Activated T-cell treated with anti-CD3 and anti-CD28 coated beads for 24 hours (primary cell): ENCODE data around the gene ARX.

ENCODE experiments used
- DNase-seq: peaks from one replicate; pipeline ENCODE4 v3.0.0-alpha.2; 2020; ENCODE audit warnings: low read depth

The ARX gene

GRCh38 chrX:25015486-25016360, at the start of gene ARX:
Gene ARX, minus strand, starts transcription at chrX:25015965. Its CDS starts 228 bp downstream, at chrX:25015737.
- no peak for DNase-seq

GRCh38 chrX:25059273-25059672, 43.5 kb upstream of the ARX start:
- DNase-seq, result no peak

- DNase-seq, result no peak
Observed at GRCh38 chrX:25052798-25053534, 37.2 kb upstream of the ARX start.

DNA sequence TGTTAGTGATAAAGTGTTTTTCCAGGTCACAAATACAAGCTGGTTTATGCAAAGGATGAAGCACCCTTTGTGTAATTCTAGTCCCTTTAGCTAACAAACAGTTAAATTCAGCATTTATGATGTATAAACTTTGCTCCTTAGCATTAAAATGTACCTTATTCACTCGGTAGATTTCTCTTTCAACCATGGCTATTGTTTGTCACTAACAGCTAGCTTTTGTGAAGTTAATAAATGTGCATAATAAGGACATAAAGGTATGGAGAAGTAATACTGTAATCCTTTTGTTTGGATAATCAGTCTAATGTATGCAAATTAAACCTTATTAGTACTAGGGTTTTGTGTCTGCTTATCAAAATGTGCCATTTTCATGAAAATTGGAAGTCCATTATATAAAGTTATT, 34.2 kb upstream of the ARX start:
- DNase-seq, result no peak

DNA sequence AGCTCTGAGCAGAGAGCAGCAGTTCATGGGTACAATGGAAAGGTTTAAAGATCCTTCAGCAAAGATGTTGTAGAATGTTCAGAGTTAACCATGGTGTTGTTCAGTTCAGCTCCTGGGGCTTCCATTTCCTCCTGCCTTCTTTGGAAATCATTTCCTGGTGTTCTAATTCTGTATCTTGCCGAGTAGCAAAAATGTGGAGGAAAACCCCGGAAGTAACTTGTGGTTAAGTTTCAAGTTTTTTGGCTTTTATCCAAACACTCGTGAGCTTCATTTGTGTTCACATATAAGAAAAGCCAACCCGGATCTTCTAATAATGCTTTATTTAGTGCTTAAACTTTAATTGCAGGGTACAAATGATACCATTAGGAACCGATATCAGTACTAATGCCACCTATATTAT, 33.6 kb upstream of the ARX start:
- no peak for DNase-seq

DNA sequence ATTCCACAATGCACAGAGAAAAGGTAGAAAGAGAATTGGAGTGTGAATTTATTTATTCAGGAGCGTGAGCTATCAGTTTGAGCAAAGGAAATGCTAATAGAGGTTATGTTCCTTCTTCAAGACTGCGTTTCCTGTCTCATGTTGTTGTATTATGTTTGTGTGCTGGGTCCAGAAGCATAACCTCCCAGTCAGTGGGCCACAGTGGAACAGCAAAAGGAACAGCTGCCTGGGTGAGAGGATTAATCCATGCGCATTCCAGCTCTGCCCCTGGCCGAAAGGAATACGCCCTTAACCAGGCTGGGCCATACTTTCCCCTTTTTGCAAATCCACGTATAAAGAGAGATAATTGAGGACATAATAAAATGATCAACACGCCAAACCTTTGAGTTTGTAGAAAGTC, 32.4 kb upstream of the ARX start:
- DNase-seq, result no peak

- DNase-seq, result no peak
Observed at GRCh38 chrX:25043192-25043591, 27.4 kb upstream of the ARX start.

DNA sequence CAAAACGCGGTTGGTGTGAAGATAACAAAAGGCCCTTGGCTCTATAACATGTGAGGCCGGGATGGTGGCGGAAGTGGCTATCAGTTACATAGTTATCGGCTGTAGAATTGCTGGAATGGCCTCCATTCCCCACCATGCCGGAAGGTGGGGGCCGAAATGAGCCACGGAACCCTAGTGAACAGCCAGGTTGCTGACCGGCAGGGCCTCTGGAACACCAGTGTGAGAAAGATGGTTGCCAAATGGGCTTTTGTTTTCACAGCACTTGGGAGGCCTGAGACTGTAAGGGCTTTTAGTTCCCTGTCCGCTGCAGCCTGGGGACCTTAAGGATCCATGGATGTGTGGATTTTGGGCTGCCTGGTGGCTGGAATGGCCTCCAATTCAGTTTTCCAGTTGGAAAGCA, 23.3 kb upstream of the ARX start:
- DNase-seq, result no peak

- DNase-seq, result no peak
Observed at GRCh38 chrX:25034889-25035288, 19.1 kb upstream of the ARX start.

DNA sequence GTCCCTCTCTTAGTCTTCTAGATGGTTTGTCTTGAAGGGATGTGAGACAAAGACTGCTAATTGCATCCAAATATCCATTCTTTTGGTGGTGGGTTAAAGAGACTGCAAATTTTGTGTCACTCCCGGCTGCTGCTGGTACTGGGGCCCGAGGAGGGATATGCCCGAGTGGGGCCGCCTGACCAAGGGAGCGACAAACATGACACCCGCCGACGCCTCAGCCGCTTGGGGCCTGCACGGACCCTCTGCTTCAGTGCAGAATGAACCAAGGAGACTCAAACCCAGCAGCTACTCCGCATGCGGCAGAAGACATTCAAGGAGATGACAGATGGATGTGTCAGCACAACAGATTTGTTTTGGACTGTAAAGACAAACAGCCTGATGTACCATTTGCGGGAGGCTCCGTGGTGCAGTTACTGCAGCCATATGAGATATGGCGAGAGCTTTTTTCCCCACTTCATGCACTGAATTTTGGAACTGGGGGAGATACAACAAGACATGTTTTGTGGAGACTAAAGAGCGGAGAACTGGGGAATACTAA, 13.6 kb upstream of the ARX start:
- DNase-seq, result no peak

DNA sequence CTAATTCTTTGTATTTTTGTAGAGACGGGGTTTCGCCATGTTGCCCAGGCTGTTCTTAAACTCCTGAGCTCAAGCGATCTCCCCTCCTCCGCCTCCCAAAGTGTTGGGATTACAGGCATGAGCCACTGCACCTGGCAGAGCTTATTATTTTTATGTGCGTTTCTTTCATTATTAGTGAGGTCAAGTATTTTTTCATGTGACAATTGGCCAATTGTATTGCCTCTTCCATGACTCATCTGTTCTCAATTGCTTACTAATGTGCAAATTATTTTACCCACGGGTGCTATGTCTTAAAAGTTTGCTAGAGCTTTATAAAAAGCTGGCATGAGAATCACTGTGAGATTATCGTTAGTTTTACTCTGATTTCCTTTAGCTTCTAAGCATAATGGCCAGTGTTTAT, 13.0 kb upstream of the ARX start:
- no peak for DNase-seq

- no peak for DNase-seq
Observed at GRCh38 chrX:25026576-25026975, 10.8 kb upstream of the ARX start.

DNA sequence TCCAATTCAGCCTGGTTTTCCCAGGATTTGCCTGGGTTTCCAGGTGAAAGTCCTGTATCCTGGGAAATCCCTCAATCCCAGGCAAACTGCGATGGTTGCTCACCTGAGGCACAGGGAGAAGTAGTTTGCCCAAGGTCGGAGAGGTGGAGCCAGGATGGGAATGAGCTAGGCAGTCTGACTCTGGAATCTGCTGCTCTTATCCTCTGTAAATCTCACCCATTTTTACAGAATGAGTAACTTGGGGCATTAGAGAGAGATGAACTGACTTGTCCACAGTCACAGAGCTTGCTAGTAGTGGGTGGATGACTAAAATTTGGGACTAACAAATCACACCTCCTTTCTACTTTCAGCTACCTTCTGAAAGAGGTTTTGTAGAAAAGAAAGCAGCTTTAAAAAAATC, 9.8 kb upstream of the ARX start:
- DNase-seq, result no peak

DNA sequence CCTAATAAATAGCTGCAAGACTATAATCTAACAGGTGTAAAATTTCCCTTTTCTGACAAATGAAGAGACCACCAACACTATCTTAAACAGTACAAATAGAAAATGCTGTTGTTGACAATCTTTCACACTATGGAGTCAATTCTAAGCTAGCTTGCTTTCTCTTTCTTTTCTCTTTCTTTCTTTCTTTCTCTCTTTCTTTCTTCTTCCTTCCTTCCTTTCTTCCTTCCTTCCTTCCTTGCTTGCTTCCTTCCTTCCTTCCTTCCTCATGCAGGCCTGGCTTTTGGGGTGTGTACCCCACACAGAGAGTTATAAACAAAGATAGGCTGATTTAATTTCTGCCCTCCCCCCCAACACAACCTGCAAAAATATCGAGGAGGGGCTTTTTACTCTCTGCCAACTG, 8.1 kb upstream of the ARX start:
- DNase-seq, result no peak

- no peak for DNase-seq
Observed at GRCh38 chrX:25022499-25023325, 6.9 kb upstream of the ARX start.

DNA sequence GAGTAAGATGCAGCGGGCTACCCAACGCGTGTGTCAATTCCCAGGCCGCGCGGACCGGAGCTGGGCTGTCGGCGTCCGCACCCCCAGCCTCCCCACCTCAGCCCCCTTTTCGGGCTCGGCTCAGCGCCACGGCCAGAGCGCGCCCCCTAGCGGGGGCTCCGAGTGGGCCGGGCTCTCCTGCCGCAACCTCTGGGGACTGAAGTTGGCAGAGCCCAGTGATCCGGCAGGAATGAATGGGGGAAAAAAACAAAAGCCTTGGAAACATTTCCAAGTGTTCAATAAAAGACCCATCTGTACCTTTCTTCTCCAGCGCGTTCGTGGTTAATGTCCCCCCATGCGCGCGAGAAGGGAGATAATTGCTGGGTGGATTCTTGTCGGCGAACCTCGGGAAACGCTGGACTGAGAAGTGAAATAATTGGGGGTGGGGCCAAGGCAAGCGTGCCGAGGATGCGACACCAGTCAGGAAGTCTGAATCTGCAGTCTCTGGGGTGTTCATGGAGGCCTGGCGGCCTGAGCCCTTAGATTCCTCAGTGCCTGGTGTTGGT, 5.2 kb upstream of the ARX start:
- DNase-seq, result no peak

DNA sequence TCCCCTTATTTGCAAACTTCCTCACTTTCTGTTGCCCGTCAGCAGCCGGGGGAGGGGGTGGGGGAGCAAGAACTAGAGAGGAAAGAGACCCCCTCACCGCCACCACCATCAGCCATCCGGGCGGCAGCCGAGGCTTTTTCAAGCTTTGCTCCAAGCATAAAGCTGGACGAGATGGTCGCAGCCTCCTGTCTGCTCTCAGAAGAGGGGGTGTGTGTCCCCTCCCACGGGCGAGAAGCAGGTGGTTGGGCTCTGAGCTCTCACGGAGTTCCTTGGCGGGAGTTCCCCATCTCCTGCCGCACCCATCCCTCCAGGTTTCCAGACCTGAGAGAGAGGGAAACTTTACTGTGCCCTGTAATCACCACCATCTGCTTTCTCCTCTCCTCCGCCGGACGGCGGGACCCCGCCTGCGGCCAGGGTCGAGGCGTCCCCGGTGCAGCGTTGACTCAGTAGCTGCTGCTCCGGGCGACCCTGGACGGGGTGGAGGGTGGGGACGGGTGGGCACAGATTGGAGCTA, 4.7 kb upstream of the ARX start:
- no peak for DNase-seq

- no peak for DNase-seq
Observed at GRCh38 chrX:25019707-25020390, 4.1 kb upstream of the ARX start.

DNA sequence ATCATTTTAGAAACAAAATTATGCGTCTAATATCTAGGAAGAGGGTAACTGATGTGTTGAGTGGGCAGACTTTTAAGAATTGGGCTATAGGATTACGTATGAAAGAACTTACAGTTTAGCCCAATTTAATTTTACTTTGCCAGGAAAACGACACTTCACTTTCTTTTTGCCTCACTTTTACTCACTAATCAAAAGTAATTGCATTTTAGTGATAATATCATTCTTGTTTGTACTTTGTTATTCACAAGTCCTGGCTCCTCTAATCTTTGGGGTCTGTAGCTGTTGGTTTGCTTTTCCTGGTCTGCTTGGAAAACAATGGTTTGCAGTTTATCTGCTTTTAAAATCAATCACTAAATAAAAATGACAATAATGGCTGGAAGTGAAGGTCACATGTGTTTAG, 2.9 kb upstream of the ARX start:
- no peak for DNase-seq

GRCh38 chrX:25017667-25018247, 2.0 kb upstream of the ARX start:
- no peak for DNase-seq
